Panc1 (cell line): ENCODE data around the gene CYB5A.

Experiments used
- POLR2AphosphoS5 ChIP-seq: IDR thresholded peaks from 2 replicates; pipeline ENCODE4 v1.6.1; 2012; ENCODE audit warnings: mild to moderate bottlenecking, low read depth, low read length, moderate library complexity
- SIN3A ChIP-seq: IDR thresholded peaks from 2 replicates; pipeline ENCODE4 v1.6.1; 2012; ENCODE audit warnings: low read depth, mild to moderate bottlenecking, low read length, moderate library complexity, borderline replicate concordance; ENCODE audit not compliant: insufficient read depth
- TF ChIP-seq, protein P1 (sequence below): fragments of 450-650 bp; IDR thresholded peaks from 2 replicates; pipeline ENCODE4 v1.5.1; 2017; ENCODE audit warnings: mild to moderate bottlenecking

DNA sequence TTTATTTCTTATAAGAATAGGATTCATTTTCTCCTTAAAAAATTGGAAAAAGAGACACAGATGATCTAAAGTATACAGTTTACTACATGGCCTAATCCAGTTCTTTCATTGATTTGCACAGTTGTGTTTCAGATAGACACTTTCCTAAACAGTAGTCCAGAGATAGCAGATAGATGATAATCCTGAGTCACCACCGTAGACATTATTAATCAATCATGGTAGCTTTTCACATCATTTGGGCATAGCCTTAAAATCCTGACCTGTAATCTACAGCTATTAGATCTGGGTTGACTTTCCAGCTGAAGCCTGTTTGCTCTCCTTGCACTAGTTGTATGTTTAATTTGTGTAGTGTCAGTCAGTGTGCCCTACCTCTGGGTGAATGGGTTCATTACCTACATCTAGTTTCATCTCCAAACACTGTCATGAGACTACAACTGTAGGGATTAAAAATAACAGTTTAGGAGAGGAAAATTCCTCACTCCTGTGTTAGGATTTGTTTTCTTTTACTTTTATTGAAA is 38.0 kb upstream of the CYB5A start:
- no peak for TF ChIP-seq POLR2AphosphoS5
- TF ChIP-seq, protein P1, sequence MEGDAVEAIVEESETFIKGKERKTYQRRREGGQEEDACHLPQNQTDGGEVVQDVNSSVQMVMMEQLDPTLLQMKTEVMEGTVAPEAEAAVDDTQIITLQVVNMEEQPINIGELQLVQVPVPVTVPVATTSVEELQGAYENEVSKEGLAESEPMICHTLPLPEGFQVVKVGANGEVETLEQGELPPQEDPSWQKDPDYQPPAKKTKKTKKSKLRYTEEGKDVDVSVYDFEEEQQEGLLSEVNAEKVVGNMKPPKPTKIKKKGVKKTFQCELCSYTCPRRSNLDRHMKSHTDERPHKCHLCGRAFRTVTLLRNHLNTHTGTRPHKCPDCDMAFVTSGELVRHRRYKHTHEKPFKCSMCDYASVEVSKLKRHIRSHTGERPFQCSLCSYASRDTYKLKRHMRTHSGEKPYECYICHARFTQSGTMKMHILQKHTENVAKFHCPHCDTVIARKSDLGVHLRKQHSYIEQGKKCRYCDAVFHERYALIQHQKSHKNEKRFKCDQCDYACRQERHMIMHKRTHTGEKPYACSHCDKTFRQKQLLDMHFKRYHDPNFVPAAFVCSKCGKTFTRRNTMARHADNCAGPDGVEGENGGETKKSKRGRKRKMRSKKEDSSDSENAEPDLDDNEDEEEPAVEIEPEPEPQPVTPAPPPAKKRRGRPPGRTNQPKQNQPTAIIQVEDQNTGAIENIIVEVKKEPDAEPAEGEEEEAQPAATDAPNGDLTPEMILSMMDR = no peak
- no peak for TF ChIP-seq SIN3A
